NCI-H2171 (cell line): ENCODE measurements around the gene TEF.
A peak's percentile ranks its signal among the peaks of the same experiment; 100 is the strongest.

Source experiments
- DNase-seq: peaks from one replicate; lab custom pipeline; 2025; lab: John Stamatoyannopoulos, UW

TEF gene

DNA sequence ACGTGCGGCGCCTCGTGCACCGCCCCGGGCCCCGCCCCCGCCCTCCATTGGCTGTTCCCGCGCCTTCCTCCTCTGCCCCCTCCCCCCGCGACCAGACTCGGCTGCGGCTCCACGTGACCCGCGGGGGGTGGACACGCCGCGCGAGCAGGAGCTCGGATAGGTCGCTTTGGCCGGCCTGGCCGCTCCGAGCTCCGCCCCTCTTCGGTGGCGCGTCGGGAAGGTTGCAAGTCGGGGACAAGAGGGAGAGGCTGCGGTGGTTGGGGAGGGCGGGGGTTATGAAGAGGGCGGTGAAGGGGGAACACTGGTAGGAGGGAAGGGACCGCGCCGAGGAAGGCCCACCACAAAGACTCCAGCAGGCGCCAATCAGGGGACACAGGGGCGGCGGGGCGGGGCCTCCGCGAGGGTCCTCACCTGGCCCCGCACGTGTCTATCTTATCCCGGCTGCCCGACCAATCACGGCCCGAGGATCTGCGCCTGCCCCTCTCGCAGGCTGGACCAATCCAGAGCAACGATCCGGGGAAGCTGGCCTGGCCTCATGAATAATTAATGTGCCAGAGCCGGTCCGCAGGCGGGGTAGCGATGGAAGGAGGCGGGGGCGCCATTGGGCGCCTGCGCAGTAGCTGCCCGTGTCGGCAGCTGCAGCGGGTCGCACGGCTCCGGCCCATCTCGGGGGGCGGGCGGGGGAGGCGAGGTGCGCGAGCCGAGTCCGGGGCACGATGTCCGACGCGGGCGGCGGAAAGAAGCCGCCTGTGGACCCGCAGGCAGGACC, at the start of gene TEF:
TSS of gene TEF (plus strand) at position 614 of the 769 bp plus-strand sequence. CDS start at position 717, 103 bp downstream.
- peak; percentile 100 for DNase-seq

GRCh38 chr22:41332217-41332939, 49.4 kb upstream of the TEF start:
- DNase-seq, result no peak

- no peak for DNase-seq
Observed at GRCh38 chr22:41333806-41334205, 47.9 kb upstream of the TEF start.

- no peak for DNase-seq
Observed at GRCh38 chr22:41334215-41334614, 47.5 kb upstream of the TEF start.

- DNase-seq, result no peak
Observed at GRCh38 chr22:41334951-41335635, 46.6 kb upstream of the TEF start.

- no peak for DNase-seq
Observed at GRCh38 chr22:41338614-41339212, 43.0 kb upstream of the TEF start.

DNA sequence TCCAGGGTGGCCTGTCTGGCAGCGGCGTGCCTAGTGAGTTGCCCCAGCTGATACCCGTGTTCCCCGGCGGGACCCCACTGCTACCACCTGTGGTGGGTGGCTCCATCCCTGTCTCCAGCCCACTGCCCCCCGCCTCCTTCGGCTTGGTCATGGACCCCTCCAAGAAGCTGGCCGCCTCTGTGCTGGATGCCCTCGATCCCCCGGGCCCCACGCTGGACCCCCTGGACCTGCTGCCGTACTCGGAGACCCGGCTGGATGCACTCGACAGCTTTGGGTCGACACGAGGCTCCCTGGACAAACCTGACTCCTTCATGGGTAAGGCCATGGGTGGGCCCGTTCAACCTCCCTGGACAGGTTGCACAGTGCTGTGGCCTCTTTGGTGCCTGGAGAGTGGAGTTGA, 41.9 kb upstream of the TEF start:
- DNase-seq, result no peak

GRCh38 chr22:41340357-41340756, 41.4 kb upstream of the TEF start:
- no peak for DNase-seq

GRCh38 chr22:41341012-41341411, 40.7 kb upstream of the TEF start:
- no peak for DNase-seq

DNA sequence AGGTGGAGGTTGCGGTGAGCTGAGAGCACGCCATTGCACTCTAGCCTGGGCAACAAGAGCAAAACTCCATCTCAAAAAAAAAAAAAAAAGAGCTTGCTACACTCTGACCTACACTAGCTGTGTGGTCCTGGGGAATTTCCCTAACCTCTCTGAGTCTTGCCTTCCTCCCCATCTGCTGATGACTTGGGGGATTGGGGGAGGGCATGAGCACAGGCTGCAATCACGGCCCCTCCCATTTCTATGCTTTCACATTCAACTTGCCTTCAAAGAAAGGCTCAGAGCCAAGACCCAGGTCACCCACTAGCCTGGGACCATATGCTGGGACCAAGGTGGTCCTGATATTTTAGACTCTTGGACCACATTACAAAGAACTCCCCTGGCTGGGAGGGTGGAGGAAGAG, 39.8 kb upstream of the TEF start:
- no peak for DNase-seq

DNA sequence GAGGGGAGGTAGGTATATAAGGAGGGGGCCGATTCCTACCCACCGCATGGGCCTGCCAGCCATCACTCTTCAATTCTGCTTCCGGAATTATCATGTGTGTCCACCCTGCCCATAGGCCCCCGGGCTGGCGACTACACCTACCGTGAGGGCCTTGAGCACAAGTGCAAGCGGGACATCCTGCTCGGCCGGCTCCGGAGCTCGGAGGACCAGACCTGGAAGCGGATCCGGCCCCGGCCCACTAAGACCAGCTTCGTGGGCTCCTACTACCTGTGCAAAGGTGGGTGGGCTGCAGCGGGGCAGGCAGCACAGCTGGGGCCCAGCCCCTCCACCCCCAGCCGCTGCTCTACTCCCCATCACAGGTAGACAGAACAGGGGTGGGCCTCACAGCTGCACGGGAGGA, 38.4 kb upstream of the TEF start:
- no peak for DNase-seq

- no peak for DNase-seq
Observed at GRCh38 chr22:41343717-41344116, 38.0 kb upstream of the TEF start.

GRCh38 chr22:41344189-41344788, 37.5 kb upstream of the TEF start:
- DNase-seq, result no peak

- DNase-seq, result no peak
Observed at GRCh38 chr22:41345807-41346335, 35.9 kb upstream of the TEF start.

GRCh38 chr22:41347066-41347859, 34.5 kb upstream of the TEF start:
- no peak for DNase-seq

DNA sequence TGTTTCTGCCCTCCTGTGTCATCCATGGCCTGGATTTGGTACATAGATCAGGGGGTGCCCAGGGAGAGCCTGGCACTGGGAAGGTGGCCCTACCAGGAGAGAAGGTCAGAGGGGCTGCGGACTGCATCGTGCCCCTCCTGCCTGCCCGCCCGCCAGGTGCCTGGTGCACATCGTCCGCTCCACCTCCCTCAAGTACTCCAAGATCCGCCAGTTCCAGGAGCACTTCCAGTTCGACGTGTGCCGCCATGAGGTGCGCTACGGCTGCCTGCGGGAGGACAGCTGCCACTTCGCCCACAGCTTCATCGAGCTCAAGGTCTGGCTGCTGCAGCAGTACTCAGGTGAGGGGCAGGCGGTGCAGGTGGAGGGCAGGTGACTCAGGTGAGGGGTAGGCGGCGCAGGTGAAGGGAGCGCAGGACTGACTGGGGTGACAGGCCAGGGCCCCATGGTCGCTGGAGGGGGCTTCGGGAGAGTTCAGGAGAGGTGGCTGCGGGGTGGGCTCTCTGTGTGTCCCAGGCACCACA, 32.7 kb upstream of the TEF start:
- no peak for DNase-seq

- no peak for DNase-seq
Observed at GRCh38 chr22:41350087-41350486, 31.7 kb upstream of the TEF start.

- DNase-seq, result no peak
Observed at GRCh38 chr22:41351011-41351410, 30.7 kb upstream of the TEF start.

DNA sequence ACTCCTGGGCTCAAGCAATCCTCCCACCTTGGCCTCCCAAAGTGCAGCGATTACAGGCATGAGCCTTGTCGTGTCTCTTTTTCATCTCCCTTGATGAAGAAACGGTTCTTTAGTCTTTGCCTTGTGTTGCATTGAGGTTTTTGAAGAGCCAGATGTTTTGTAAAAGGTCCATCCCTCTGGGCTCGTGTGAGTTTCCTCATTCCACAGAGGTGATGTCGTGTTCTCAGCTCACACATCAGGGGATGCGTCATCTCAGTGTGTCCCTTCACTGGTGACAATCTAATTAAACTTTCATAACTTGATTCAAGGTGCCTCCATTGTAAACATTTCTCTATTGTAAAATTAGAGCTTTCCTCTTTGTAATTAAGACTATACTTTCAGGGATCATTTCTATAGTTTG, 29.7 kb upstream of the TEF start:
- no peak for DNase-seq

DNA sequence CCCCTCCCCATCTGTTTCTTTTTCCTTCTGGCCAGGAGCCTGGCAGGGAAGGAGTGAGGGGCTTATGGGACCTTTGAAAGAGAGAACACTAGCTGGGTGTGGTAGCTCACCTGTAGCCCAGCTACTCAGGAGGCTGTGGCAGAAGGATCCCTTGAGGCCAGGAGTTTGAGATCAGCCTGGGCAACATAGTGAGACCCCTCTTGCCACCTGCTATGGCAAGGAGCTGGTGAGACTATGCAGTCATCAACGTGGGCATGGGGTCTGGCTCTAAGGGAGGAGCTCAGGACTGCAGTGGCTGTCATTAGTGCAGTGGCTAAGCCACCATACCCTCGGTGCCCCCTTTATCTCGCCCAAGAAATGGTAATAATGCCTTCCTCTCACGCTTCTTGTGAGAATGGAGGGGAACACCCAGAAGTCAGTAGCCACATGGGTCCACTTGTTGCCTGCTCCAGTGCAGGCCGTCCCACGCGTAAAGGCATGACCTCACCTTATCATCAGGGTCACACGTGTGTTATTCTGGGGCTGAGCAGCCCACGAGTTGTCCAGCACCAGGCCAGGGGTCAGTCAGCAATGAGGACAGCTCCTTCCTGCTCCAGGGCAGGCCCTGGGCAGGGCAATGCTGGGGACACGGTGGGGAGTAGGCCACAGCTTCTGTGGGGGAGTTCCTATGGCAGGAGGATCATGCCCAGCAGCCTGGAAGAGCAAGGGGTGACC, 27.7 kb upstream of the TEF start:
- no peak for DNase-seq
